Stimulated activated naive CD4-positive, alpha-beta T cell treated with Interleukin-2 at 50 U/mL for 16 hours (primary cell): ENCODE data around the gene UQCC2.

Source experiments
- DNase-seq: peaks from one replicate; lab custom pipeline; 2025; lab: John Stamatoyannopoulos, UW

The UQCC2 gene

DNA sequence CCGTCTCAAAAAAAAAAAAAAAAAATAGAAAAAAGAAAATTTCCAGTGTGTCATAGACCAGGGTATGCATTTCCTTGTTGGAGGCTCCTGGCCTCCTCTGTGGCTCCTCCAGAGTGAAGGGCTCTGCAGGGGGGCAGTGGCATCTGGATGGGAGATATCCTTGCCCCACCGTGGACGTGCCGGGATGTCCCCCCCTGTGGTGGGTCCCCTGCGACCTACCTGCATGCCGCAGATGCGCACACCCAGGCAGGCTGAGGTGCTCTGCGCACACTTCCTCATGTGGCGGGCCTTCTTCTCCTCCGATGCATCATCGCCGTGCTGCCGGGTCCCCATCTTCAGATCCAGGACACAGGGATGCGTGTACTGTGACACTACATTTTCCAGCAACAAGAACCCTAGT is 13.7 kb upstream of the UQCC2 start:
- no peak for DNase-seq

DNA sequence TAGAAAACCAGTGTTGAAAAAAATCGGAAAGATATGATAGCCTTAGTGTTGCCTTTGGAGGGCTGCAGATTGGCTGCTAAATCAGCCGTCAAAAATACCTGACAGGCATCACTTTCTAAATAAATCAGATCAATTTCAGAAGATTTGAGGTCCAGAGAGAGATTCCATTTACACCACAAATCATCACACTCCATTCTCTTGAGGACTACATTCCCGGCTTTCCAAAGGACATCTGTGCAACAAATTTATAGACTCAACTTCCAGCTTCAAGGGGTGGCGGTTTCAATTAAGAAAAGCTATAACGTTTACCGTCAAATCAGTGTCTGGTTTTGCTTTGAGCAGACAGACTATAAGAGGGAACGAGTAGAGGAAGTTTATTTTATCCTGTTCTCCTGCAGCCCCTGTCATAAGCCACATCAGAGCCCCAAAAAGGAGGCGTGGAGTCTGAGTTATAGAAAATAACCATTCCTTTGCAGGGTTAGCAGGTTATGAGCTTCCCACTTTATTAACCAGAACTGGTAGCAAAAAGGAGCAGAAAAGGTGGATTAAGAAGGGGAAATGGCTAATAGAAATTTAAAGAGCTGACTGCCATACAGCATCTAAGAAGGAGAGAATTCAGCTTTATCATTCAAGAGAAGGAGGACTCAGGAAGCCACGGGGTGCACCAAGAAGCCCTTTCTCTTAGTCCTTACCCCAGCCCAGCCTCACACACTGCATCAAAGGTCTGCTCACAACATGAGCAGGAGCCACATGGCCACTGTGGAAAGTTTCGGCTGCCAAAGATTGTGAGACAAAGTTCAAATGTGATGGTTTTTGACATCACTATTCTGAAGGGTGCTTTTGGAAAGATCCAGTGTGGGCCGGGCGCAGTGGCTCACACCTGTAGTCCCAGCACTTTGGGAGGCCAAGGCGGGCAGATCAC is 12.9 kb upstream of the UQCC2 start:
- no peak for DNase-seq

DNA sequence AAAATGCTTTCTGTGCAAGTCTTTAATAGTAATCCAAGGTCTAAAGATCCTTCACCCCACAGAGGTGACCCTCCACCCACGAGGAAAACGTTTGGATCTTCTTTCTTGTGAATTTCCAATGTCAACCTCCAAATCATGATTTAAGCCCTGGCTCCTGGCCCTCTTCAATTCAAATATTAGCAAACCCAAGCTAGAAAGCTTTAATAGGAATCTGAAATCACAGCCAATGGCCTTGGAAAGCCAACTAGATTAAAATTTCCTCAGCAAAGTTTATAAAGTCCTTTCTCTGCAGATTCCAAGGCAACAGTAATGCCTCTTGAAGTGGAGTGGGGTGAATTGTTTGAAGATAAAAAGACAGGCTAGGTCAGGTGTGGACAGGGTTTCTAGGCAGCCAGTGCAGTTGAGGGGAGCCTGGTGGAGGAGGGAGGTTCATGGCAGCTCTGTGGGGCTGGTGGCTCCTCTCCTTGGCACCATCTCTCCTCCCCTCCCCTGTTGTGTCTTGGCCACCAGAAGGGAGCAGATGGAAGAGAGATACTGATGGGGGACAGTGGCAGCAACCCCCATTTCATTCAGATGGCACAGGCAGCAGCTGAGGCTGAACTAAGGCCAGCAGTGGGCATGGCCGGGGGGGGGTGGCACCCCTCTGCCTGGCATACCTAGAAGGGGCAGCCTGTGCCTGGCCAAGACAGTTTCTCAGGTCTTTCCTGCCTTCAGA is 12.0 kb upstream of the UQCC2 start:
- DNase-seq, result no peak

DNA sequence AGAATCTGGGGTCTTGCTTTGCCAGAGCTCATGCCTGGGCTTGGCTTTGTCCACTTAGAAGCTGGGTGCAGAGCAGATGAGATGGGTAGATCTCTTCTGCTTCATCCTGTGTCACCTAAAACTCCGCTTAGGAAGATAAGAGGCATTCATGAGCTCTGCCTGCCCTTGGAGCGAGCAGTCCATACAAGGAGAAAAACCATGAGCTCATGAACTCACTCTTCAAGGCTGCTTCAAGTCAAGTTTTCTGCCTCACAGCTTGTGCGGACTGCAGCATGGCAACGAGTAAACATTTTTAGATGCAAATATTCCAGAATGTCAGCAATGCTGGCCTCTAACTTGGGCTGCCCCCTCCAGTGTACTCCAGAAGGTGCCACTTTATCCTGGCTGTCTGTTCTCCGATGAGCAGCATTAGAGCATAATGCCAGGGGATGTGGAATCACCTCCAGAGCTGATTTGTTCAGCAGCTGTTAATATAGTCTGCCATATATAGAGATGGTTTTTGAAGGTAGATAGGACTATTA is 10.7 kb upstream of the UQCC2 start:
- no peak for DNase-seq

DNA sequence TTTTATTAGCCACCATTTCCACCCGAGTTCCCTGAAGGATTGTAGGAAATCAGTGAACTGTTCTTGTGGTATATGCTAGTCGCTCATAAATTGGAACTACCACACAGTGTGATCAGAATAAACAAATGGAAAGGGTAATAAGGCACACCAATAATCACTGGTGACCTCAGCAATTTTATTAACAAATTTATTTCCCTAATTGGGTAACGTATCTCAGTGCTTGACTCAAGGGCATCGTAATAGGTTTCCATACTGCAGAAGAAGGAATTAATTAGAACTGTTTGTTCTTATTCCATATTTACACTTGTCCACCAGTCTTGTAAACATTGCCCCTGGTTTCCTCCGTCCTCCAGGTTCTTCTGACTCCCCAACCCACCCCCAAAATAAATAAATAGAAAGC is 10.0 kb upstream of the UQCC2 start:
- DNase-seq, result no peak

DNA sequence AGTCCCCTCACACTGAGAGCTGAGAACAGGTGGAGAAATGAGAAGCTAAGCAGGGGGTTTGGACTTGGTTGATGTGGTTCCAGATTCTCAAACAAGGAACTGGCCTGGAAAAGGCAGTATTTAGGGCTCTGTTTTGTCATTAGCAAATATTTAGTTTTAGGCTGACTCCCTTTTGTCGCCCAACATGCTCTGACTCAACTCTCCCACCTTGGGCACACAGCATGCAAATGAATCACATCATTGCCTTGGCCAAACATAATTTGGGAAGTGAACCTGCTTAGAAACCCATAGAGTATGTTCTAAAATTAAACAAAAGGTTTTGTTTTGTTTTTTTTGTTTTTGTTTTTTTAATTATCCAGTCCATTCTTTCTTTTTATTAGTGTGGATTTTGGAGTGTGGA is 9.5 kb upstream of the UQCC2 start:
- no peak for DNase-seq

DNA sequence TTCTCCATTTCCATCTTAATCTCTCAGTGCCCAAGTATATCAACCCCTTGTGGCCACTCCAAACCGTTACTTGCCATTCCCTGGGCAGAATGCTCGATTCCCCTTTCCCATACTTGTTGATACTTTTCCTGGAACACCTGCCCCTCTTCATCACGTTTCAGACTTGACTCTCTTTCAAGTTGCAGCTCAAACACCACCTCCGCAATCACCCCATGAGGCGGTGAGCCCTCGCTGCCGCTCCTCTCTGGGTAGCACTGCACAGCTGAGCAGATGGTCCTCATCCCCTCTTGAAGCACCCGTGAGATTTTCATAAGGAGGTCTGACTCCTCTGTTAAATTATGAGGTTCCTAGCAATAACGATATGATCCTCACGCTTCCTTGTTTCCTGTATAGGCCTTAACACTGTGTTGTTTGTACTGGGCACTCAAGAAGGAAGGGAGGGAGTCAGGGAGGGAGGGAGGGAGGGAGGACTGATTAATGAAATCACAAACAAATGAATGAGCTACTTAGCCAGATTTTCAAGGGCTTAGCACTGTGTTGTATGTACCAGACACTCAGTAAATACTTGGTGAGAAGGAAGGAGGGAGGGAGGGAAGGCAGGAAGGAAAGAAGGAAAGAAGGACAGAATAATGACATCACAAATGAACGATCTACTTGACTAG is 8.0 kb upstream of the UQCC2 start:
- DNase-seq, result no peak

DNA sequence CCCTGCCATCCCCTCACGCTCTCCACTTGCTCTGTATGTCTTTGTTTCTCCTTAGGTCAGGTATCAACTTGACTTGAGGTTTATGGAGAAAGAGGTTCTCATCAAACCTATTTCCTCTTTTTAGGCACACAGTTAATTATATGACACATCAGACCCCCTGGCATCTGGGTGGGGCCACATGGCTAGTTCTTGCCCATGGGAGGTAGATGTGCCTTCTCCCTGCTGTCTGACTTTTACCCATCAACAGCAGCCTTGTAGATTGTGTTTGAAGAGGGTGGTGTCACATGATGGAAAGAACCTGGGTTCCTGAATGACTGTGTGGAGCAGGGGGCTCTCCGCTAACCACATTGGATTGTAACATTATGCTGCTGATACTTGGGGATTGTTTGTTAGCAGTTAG is 7.2 kb upstream of the UQCC2 start:
- DNase-seq, result no peak

DNA sequence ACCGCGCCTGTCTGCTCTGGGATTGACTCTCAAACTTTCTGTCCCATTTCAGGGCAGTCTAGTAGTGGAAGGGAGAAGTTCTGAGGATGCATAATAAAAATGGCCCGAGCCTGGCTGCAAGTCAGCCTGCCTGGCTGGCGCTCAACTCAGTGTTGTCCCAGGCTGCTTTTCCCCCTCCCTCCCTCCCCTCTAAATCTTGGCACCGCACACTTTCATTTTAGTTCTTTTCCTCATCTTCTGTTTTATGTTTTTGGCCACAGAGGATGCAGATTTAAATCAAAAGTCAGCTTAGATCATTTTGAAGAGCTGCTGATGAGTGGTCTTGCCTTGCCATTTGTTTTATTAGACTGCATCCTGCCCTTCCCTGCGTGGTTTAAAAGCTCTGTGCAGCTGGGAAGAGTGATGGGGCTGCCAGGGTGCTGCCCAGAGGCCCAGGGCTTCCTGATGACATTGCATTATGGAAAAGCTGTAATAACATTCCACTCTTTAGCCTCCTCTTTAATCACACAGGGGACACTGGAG is 6.5 kb upstream of the UQCC2 start:
- no peak for DNase-seq

DNA sequence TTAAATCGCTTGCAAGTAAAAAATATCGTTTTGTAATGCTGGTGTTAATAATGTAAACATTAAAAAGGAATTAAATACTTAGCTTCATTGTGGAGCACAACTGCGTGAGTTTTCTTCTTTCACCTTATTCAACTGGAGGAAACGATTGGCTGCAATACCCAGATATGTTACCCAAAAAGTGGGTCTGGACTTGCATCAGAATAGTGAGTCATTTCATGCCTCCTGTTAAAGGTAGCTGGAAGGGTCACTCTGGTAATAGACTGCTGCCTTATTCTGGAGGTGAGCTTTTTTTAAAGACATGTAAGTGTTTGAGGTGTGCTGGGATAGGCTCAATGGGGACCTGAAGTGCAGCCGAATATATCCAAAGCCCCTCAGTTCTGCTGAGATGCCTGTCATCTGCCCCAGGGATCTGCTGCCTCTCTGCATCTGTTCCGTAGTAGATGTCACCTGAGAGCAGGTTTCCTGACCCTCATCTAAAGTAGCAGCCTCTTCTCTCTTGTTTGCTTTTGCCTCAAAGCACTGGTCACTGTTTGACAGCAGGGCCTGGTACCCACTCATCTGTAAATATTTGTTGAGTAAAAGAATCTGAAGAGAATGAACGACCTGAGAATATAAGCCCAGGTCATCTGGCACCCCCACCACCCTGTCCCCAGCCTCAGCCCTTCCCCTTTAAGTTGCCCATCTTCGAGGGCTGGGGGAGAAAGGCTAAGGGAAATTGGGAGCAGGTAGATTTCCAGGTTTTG is 5.6 kb upstream of the UQCC2 start:
- DNase-seq, result no peak

DNA sequence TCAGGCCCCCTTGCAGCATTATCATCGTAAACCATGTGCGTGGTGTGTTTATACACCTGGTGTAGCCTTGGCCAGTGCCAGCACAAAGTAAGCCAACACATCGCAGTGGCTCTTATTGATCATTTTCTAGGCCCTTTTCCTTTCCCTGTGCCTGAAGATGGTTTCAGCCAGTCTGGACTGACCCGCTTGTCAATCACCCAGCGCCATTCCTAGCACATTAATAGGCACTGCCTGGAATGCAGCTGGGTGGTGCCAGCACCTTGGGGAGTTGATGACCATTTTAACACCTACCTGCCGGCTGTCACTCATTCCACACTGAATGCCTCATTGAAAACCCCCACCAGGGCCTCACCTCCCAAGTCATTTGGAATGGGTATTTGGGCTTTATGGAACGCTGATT is 4.9 kb upstream of the UQCC2 start:
- no peak for DNase-seq

DNA sequence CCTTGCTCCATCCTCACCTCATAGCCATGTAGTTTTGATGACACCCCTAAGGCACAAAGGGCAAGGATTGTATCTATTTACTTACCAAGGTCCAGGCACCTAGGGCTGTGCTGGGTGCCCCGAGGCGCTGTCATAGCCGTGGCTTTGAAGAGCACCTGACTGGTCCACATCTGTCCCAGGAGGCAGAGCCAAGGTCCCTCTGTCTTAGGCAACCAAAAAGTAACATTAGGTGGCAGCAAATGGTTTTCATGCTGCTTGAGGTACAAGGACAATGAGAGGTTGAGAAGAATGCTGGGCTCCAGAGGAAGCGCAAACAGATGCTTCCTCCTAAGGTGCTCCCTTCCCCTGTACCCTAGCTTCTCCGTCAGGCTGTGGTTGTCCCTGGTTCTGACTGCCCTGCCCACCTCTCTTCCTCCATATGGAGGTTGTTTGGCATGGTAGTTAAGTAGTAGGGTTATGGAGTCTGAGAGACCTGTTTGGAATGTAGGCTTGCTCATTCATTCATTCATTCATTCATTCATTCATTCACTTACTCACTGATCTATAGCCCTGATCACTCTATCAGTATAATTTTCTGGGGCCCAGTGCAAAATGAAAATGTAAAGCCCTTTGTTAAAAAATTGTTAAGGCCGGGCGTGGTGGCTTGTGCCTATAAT is 3.0 kb upstream of the UQCC2 start:
- no peak for DNase-seq

DNA sequence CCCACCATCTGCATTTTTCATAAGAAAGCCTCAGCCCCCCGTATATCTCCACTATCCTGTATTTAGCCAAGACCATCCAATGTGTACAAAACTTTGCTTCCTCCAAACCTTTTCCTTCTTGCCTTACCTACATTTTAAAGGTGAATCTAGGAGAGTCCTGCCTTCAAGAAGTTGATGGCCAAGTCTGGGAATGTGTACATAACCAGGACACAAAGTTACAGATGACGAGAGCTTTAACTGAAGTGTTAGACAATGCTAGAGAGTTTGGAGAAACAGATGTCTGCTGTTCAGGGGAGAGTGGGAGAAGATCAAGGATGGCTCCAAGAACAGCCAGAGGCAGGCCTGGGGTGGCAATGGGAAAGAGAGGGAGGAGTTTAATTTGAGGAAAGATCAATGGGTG is 2.3 kb upstream of the UQCC2 start:
- no peak for DNase-seq

DNA sequence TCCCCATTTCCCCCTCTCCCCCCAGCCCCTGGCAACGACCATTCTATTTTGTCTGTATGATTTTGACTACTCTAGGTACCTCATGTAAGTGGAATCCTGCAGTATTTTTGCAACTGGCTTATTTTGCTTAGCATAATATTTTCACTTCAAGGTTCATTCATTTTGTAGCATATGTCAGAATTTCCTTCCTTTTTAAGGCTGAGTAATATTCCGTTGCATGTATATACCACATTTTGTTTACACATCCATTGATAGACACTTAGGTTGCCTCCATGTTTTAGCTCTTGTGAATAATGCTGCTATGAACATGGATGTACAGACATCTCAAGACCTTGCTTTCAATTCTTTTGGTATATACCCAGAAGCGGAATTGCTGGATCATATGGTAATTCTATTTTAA is 1.4 kb upstream of the UQCC2 start:
- DNase-seq, result no peak

DNA sequence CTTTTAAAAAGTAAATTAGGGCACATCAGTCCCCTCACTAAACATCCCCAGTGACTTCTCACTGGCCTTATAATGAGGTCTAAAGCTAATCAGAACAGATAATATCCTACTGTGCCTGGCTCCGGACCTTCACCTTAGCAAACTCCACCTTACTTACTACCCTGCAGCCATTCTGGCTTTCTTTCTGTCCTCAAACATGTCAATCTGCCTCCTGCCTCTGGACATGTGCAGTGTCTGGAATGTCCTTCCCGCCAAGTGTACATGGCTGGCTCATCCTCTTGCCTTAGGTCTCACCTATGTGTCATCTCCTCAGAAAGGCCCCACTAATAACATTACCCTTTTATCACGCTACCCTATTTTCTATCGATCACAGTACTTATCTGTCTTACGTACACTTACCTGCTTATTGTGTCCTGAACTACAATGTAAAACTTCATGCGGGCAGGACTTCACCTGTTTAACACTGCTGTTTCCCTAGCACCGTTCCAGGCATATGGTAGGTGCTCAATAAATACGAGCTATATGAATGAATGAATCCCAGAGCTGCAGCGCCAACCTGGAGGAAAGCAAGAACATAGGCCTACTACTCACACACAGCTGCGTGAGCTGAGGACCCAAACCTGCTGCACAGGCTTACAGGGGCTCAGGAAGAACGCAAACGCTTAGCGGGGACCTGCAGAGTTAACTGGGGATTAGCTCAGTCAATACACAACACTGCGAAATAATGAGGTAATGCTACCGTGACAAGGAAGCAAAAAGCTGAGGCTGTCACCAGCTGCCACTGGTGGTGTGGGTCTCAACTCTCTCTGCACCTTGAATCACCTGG is 991 bp downstream of the UQCC2 start:
- DNase-seq, result no peak

DNA sequence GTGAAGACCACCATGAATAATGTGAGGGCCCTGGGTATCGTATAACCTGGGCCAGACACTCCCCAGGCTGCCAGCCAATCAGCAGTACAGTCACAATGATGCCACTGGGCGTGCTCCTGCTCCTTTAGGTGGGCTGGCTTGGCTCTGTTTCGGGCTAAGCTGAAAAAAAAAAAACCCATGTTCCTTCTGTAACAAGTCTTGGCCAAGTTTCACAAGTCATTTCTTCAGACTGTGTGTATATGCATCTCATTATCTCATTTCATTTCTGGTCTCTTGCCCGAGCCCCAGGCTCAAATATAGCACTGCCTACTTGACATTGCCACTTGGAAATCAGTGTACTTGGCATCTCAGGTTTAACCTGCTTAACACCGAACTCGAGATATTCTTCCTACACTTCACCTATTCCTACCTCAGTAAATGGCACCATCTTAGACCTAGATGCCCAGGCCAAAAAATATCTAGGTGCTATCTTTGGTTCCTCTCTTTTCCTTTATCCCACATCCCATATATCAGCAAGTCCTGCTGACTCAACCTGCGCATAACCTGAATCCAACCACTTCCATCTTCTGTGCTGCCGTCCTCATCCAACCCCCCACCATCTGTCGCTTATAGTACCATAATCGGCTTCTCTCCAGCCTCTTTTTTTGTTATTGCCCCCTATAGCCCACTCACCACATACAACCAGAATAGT is 1.8 kb downstream of the UQCC2 start:
- DNase-seq, result no peak

DNA sequence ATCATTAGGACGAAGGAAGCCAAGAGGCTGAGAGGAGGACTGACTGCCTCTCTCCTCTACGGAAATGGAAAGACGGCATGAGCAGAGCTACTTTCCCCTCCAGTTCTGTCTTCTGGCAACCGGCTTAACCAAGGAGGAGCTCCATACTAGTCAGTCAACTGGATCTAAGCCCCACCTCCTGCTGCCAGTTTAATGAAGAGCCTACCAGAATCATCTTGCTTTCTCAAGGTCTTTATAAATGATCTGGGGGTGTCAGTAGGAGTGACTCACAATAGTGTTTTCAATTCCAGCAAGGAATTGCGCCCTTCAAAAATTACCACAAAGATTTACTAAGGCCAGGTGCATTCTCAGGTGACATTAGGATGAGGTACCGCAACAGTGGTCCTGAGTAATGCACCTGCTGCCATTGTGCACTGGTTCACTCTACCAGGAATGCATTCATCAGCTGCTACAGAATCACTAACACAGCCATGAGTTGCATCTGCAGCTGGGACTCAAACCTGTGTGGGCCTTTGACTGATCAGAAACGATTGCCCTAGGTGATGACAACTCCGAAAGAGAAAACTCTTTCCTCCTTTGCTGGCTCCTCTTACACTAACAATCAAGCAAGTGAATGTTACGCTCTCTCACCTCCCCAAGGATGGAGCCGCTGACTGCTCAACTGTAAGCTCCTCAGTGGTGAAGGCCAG is 2.8 kb downstream of the UQCC2 start:
- DNase-seq, result no peak

DNA sequence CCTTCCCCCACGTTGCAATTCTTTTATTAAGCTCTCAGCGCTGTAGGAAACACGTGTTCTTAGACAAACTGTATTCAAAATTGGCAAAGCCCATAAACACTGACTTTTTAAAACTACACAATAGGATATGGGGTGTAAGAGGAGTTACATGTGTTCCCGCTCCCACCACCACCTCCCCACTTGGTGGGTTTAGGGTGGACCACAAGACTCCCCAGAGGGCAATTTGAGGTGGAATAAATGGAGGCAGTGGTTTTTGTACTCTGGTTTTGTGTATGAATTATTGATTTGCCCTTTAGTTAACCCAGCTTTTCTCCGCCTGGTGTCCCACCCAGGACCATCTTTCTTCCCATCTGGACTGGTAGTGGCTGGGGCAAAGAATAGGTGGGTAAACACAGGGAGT is 3.7 kb downstream of the UQCC2 start:
- DNase-seq, result no peak
